KMS-11 (cell line): ENCODE data around the gene HES3.

Experiments used
- H2AFZ ChIP-seq: fragments of 200-600 bp; sonication (generic); 2 replicates; pipeline ENCODE4 v1.6.1; 2016; ENCODE audit warnings: antibody characterized with exemption, mixed run types, low read depth
- H3K27ac ChIP-seq: fragments of 200-600 bp; sonication (generic); 2 replicates; pipeline ENCODE4 v1.6.1; 2016; ENCODE audit warnings: mild to moderate bottlenecking, mixed run types
- H3K27me3 ChIP-seq: fragments of 200-600 bp; sonication (generic); 2 replicates; pipeline ENCODE4 v1.6.1; 2017; ENCODE audit warnings: mild to moderate bottlenecking, low read depth, mixed run types, moderate library complexity; ENCODE audit not compliant: insufficient read depth
- H3K36me3 ChIP-seq: fragments of 200-600 bp; sonication (generic); 2 replicates; pipeline ENCODE4 v1.6.1; 2017; ENCODE audit warnings: mild to moderate bottlenecking, mixed run types; ENCODE audit not compliant: insufficient read depth
- H3K4me1 ChIP-seq: fragments of 200-600 bp; sonication (generic); 2 replicates; pipeline ENCODE4 v1.6.1; 2016; ENCODE audit warnings: mild to moderate bottlenecking, low read depth, mixed run types; ENCODE audit not compliant: poor library complexity, severe bottlenecking
- H3K4me2 ChIP-seq: fragments of 200-600 bp; sonication (generic); 2 replicates; pipeline ENCODE4 v1.7.0; 2016; ENCODE audit warnings: mild to moderate bottlenecking, mixed run types
- H3K4me3 ChIP-seq: fragments of 200-600 bp; sonication (generic); IDR thresholded peaks from 2 replicates; pipeline ENCODE4 v1.6.1; 2017; ENCODE audit warnings: low read depth, low read length, mixed read lengths; ENCODE audit not compliant: insufficient read depth
- H3K79me2 ChIP-seq: fragments of 200-600 bp; sonication (generic); 2 replicates; pipeline ENCODE4 v1.6.1; 2016; ENCODE audit warnings: low read depth, mixed run types; ENCODE audit not compliant: insufficient read depth
- H3K9ac ChIP-seq: fragments of 200-600 bp; sonication (generic); 2 replicates; pipeline ENCODE4 v1.6.1; 2016; ENCODE audit warnings: mild to moderate bottlenecking, mixed run types
- H4K20me1 ChIP-seq: fragments of 200-600 bp; sonication (generic); 2 replicates; pipeline ENCODE4 v1.6.1; 2016; ENCODE audit warnings: mild to moderate bottlenecking, mixed run types; ENCODE audit not compliant: insufficient read depth
- CTCF ChIP-seq: fragments of 200-600 bp; sonication (generic); conservative IDR thresholded peaks from 2 replicates; pipeline ENCODE4 v1.6.1; 2017; ENCODE audit warnings: low read depth, mild to moderate bottlenecking, antibody characterized with exemption, low read length, moderate library complexity, mixed read lengths

The HES3 gene

GRCh38 chr1:6268415-6268814, 24.4 kb downstream of the HES3 start:
- no peak overlapping the region for H3K4me3 ChIP-seq
- H3K79me2 ChIP-seq, result no peaks in the 10 kb centered on the region
- no peaks in the 10 kb centered on the region for H3K27me3 ChIP-seq
- H2AFZ ChIP-seq, result no peak overlapping the region
- H4K20me1 ChIP-seq, result no peaks in the 10 kb centered on the region
- no peak for TF ChIP-seq CTCF
- no peak overlapping the region for H3K4me2 ChIP-seq
- H3K36me3 ChIP-seq, result no peaks in the 10 kb centered on the region
- H3K27ac ChIP-seq, result no peak overlapping the region
- no peak overlapping the region for H3K9ac ChIP-seq
- H3K4me1 ChIP-seq, result no peaks in the 10 kb centered on the region

GRCh38 chr1:6269296-6269695, 25.3 kb downstream of the HES3 start:
- no peaks in the 10 kb centered on the region for H4K20me1 ChIP-seq
- H2AFZ ChIP-seq, result no peak overlapping the region
- H3K4me2 ChIP-seq, result no peak overlapping the region
- no peak overlapping the region for H3K27ac ChIP-seq
- no peaks in the 10 kb centered on the region for H3K27me3 ChIP-seq
- H3K4me1 ChIP-seq, result no peaks in the 10 kb centered on the region
- no peak overlapping the region for H3K4me3 ChIP-seq
- TF ChIP-seq CTCF, result no peak
- H3K36me3 ChIP-seq, result no peaks in the 10 kb centered on the region
- H3K9ac ChIP-seq, result no peak overlapping the region
- no peaks in the 10 kb centered on the region for H3K79me2 ChIP-seq

- no peaks in the 10 kb centered on the region for H3K79me2 ChIP-seq
- no peak overlapping the region for H3K4me2 ChIP-seq
- no peaks in the 10 kb centered on the region for H3K27me3 ChIP-seq
- H3K4me3 ChIP-seq, result no peak overlapping the region
- H3K9ac ChIP-seq, result no peak overlapping the region
- no peak overlapping the region for H3K27ac ChIP-seq
- H4K20me1 ChIP-seq, result no peaks in the 10 kb centered on the region
- H3K4me1 ChIP-seq, result no peaks in the 10 kb centered on the region
- no peak for TF ChIP-seq CTCF
- no peak overlapping the region for H2AFZ ChIP-seq
- no peaks in the 10 kb centered on the region for H3K36me3 ChIP-seq
Measured at GRCh38 chr1:6269720-6270400, 25.9 kb downstream of the HES3 start.

- Histone ChIP-seq H3K36me3 (no peaks in the 10 kb centered on the region), H4K20me1 (no peaks in the 10 kb centered on the region), H2AFZ (no peak overlapping the region), H3K27me3 (no peaks in the 10 kb centered on the region), H3K4me1 (no peaks in the 10 kb centered on the region), H3K79me2 (no peaks in the 10 kb centered on the region), H3K4me3 (no peak overlapping the region), H3K27ac (no peak overlapping the region), H3K4me2 (no peak overlapping the region), H3K9ac (no peak overlapping the region)
- no peak for TF ChIP-seq CTCF
Measured at GRCh38 chr1:6270401-6270800, 26.4 kb downstream of the HES3 start.
